Measurements from ENCODE around the gene IL37. TPM values are rescaled to one million over a fixed set of nuclear protein-coding genes. Genes with fewer than 3 reads are reported as not detected.
"Not testable (repeated sequence)": the region's sequence is repeated elsewhere in the genome, so short reads cannot be mapped to it uniquely, and the experiment has no call there.

Gene IL37
- total RNA-seq, 4 donors from 2014 or later, result 1.3 TPM; not detected in 3

- Histone ChIP-seq H3K27ac (no peak overlapping the region), H3K4me3 (no peak overlapping the region), H3K27me3 (no peaks in the 10 kb centered on the region), H3K4me1 (peaks cover 0 to 5% (median 0%) of the 10 kb centered on the region in 3 donors), H3K36me3 (no peaks in the 10 kb centered on the region), H3K9me3 (no peaks in the 10 kb centered on the region)
- intact Hi-C loops (cut with DNase I), result no loop called here
- WGBS, 2 donors, result 75 to 89% methylated on average over 2 of the region's 2 CpGs
- no peak for DNase-seq
- TF ChIP-seq CTCF (IDR thresholded peaks at IDR 0.05), result no peak
- no peak for TF ChIP-seq POLR2A (IDR thresholded peaks at IDR 0.05)
Measured at GRCh38 chr2:112902816-112903215, 8.1 kb upstream of the IL37 start.

GRCh38 chr2:112904883-112905282 is 6.1 kb upstream of the IL37 start:
- intact Hi-C loops (cut with DNase I), result no loop called here
- 91 to 92% methylated on average over 5 of the region's 5 CpGs for WGBS, 2 donors
- no peaks in the 10 kb centered on the region for H3K27me3 ChIP-seq
- no peak overlapping the region for H3K4me3 ChIP-seq
- H3K36me3 ChIP-seq, result no peaks in the 10 kb centered on the region
- peaks cover 0 to 5% (median 0%) of the 10 kb centered on the region in 3 donors for H3K4me1 ChIP-seq
- no peak for DNase-seq
- TF ChIP-seq CTCF (IDR thresholded peaks at IDR 0.05), result no peak
- TF ChIP-seq POLR2A (IDR thresholded peaks at IDR 0.05), result no peak
- H3K27ac ChIP-seq, result no peak overlapping the region
- H3K9me3 ChIP-seq, result no peaks in the 10 kb centered on the region

- Histone ChIP-seq H3K27me3 (no peaks in the 10 kb centered on the region), H3K9me3 (no peaks in the 10 kb centered on the region), H3K27ac (no peak overlapping the region), H3K4me1 (peaks cover 0 to 5% (median 0%) of the 10 kb centered on the region in 3 donors), H3K36me3 (no peaks in the 10 kb centered on the region), H3K4me3 (no peak overlapping the region)
- no peak for DNase-seq
- WGBS, 2 donors, result 38 to 50% methylated on average over 2 of the region's 2 CpGs
- TF ChIP-seq CTCF (IDR thresholded peaks at IDR 0.05) (no peak), POLR2A (IDR thresholded peaks at IDR 0.05) (no peak)
- intact Hi-C loops (cut with DNase I), result no loop called here
Measured at GRCh38 chr2:112906276-112906675, 4.7 kb upstream of the IL37 start.

GRCh38 chr2:112907001-112907949 is 3.7 kb upstream of the IL37 start:
- Histone ChIP-seq H3K4me1 (peaks cover 0 to 5% (median 0%) of the 10 kb centered on the region in 3 donors), H3K27me3 (no peaks in the 10 kb centered on the region), H3K36me3 (no peaks in the 10 kb centered on the region), H3K9me3 (no peaks in the 10 kb centered on the region), H3K4me3 (no peak overlapping the region), H3K27ac (no peak overlapping the region)
- TF ChIP-seq POLR2A (IDR thresholded peaks at IDR 0.05) (no peak), CTCF (IDR thresholded peaks at IDR 0.05) (no peak)
- 90 to 94% methylated on average over 11 to 12 of the region's 12 CpGs for WGBS, 2 donors
- intact Hi-C loops (cut with DNase I), result no loop called here
- DNase-seq, result no peak

- H3K27ac ChIP-seq; DNase-seq; intact Hi-C loops (cut with DNase I); H3K4me3 ChIP-seq; H3K9me3 ChIP-seq; H3K36me3 ChIP-seq; H3K27me3 ChIP-seq; H3K4me1 ChIP-seq: not testable (repeated sequence)
- 63 to 91% methylated on average over 2 of the region's 2 CpGs for WGBS, 2 donors
Measured at GRCh38 chr2:112908559-112908958, 2.4 kb upstream of the IL37 start.
